GM10847 (cell line): ENCODE data around the gene SEC22A.

Experiments used
- POLR2A ChIP-seq: IDR thresholded peaks from 2 replicates; pipeline ENCODE4 v1.6.1; 2011; ENCODE audit not compliant: insufficient read length; ENCODE audit errors: extremely low read depth

The SEC22A gene

GRCh38 chr3:123226549-123226948 is 24.8 kb downstream of the SEC22A start:
- no peak for TF ChIP-seq POLR2A

DNA sequence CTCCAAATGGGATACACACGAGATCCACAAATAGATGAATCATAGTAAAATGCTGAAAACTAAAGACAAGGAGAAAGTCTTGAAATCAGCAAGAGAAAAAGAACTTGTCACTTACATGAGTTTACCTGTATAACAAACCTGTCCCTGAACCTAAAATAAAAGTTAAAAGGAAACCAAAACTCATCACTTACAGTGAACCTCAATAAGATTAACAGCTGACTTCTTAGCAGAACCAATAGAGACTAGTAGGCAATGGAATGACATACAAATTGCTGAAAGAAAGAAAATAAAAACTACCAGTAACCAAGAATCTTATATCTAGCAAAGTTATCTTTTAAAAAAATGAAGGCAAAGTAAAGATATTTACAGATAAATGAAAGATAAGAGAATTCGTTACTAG is 27.4 kb downstream of the SEC22A start:
- TF ChIP-seq POLR2A = no peak

GRCh38 chr3:123236902-123237301 is 35.2 kb downstream of the SEC22A start:
- no peak for TF ChIP-seq POLR2A

DNA sequence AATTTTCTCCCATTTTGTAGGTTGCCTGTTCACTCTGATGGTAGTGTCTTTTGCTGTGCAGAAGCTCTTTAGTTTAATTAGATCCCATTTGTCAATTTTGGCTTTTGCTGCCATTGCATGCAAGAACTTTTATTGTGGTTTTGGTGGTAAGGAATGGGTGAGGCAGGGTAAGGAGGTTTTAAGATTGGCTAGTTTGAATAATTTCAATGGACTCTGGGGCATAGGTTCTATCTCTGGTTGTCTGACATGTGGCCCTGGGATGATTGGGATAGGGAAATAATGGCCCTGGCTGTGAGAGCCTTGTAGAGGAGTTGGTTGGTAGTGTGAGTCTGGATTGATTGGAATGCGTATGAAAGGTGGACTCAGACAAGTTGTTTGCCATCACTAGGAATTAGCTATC is 38.0 kb downstream of the SEC22A start:
- TF ChIP-seq POLR2A = no peak

- TF ChIP-seq POLR2A = no peak
Observed at GRCh38 chr3:123244128-123244527, 42.4 kb downstream of the SEC22A start.

GRCh38 chr3:123246866-123247265 is 45.1 kb downstream of the SEC22A start:
- TF ChIP-seq POLR2A = no peak

DNA sequence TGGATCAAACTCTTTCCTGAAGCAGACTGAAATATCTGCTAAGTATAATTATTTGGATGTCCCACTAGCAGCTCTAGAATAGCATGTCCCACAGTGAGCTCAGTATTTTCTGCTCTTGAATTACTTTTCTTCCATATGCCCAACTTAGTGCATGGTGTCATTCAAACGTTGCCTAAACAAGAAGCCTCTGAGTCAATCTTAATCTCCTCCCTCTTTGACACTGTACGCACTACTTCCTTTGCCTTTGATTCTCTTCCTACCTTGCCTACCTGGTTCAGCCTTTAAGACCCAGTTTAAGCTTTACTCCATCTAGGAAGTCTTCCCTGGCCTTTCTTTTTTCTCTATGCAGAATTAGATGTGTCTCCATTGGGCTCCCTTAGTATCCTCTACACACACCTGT is 54.5 kb downstream of the SEC22A start:
- TF ChIP-seq POLR2A = no peak

DNA sequence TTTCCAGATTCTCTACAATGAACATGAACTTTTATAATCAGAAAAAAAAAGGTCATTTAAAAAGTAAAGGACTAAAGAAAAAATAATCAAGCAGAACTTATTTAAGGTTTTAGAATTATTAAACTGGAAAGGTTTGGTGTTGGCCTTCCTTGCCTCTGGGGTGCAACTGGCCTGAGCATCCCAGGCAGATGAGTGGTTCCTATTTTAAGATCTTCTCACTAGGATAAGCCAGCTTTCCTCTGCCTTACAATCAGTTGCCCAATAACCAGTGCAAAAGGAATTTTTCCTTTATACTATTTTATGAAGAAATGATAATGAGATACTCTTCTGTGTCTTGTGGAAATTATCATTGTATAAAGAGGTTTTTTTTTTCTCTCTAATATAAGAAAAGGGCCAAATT is 56.6 kb downstream of the SEC22A start:
- TF ChIP-seq POLR2A = no peak

DNA sequence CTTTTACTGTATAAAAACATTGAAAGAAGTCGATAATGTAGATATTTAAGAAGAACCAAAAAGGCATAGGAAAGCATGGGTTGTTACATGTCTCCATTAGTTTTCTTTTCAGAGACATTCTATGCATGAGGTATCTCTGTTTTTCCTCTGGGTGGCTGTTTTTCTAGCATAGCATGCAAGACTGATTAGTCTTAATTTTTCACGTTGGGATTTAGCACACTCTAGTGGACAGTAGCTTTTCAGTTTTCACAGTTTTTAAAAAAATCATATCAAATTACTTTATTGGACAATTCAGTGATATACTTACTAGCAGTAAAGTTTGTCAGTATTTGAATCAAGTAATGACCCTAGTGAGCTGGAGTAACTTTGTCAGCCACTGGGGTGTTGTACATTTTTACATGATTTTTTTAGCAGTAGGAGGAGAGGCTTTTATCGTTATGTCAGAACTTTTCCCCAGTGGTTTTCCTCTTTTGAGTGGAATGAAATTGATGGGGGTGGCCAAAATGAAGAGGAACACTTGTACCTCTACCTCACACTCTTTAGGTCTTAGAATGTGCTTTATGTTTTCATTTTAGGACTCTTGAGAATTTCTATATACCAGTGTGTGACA is 57.2 kb downstream of the SEC22A start:
- no peak for TF ChIP-seq POLR2A

- no peak for TF ChIP-seq POLR2A
Observed at GRCh38 chr3:123261666-123262065, 59.9 kb downstream of the SEC22A start.

DNA sequence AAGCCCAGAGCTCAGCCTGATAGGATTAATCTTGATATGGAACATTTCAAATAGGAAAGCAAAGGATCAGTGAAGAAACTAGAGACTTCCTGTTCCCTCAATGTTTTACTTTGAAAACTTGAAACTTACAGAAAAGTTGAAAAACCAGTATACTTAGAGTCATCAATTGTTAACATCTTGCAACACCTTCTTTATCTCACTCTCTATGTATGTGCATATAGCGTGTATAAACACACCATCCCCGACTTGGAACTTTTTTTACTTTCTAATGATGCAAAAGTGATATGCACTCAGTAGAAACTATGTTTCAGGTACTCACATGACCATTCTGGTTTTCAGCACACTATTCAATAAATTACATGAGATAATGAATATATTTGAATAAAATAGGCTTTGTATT is 60.5 kb downstream of the SEC22A start:
- TF ChIP-seq POLR2A = no peak

- no peak for TF ChIP-seq POLR2A
Observed at GRCh38 chr3:123262868-123263267, 61.1 kb downstream of the SEC22A start.

GRCh38 chr3:123263941-123264340 is 62.2 kb downstream of the SEC22A start:
- TF ChIP-seq POLR2A = no peak

DNA sequence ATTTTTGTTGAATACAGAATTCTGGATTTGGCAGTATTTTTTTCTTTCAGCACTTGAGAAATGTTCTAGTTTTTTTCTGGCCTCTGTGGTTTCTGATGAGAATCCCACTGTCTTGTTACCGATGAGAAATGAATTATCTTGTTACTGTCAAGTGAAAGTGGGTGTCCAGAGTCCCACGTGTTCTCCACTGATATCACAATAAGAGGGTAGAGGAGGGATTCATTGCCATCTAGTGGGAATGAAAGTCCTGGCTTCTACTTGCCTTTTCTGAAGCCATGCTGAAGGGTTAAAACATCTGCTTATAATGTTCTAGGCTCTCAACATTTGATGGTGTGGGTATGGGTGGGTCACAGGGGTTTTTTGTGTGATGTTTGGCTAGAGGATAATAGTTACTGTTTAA is 66.1 kb downstream of the SEC22A start:
- no peak for TF ChIP-seq POLR2A

- TF ChIP-seq POLR2A = no peak
Observed at GRCh38 chr3:123270818-123271217, 69.1 kb downstream of the SEC22A start.

GRCh38 chr3:123271466-123272159 is 69.9 kb downstream of the SEC22A start:
- no peak for TF ChIP-seq POLR2A

DNA sequence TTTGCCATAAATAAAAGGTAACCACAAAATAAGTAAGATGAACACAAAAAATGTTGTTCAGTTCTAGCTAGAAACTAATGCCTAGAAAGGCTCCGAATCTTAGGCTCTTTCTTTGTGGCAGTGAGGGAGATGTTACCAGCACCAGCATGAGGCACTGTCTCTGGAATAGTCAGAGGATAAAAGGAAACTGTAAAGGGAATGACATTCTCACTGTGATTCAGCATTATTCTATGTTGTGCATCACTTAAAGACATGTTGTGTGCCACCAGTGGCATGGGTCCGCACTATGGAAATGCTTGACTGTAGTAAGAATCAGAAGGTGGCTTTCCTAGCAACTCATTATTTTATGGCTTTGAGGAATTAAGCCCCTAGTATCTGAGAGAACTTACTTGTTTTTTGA is 70.8 kb downstream of the SEC22A start:
- TF ChIP-seq POLR2A = no peak
